GM21390 (cell line): Measurements from ENCODE around the gene CENPL.

Source experiments
- ATAC-seq: cut with Tn5 transposase; IDR thresholded peaks from one replicate; pipeline ENCODE4 v1.9.1; 2021; ENCODE audit not compliant: unreplicated experiment

The CENPL gene

DNA sequence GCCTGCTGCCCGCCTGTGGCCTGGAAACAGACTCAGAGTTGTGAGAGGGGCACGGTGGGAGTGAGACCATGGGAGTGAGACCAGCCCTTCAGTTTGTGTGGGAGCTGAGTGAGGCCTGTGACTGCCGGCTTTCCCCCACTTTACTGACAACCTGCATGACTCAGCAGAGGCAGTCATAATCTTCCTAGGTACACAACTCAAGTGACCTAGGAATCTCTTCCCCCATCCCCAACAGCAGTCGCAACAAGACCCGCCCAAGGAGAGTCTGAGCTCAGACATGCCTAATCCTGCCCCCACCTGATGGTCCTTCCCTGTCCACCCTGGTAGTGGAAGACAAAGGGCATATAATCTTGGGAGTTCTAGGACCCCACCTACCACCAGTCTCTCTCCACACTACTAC, 65.7 kb downstream of the CENPL start:
- ATAC-seq = no peak

DNA sequence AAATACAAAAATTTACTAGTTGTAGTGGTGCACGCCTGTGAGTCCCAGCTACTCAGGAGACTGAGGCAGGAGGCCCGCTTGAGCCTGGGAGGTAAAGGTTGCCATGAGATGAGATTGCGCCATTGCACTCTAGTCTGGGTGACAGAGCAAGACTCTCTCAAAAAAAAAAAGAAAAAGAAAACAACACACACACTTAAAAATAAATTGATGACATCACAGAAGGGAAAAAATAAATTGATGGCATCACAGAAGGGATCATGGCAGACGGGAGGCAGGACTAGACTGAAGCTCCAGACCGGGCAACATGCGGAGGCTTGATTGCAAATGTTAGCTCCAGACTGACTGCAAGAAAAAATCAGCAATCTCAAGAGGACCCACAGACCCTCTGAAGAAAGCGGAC, 66.6 kb downstream of the CENPL start:
- no peak for ATAC-seq

DNA sequence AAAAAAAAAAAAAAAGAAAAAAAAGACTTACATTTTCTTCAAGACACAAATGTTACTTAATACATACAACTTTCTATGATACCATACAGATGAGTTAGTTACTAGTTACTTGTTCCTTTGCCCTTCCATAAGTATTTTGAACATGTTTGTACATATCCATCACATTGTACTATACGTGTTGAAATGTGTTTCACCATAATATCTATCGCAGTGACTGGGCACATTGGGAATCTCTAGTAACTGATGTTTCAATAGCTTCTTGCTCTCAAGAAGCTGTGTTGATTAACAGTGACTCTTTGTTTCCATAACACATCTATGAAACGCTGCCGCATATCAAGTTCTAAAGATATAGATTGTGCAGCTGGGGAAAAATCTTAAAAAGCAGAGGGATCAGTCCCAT, 67.0 kb downstream of the CENPL start:
- no peak for ATAC-seq

DNA sequence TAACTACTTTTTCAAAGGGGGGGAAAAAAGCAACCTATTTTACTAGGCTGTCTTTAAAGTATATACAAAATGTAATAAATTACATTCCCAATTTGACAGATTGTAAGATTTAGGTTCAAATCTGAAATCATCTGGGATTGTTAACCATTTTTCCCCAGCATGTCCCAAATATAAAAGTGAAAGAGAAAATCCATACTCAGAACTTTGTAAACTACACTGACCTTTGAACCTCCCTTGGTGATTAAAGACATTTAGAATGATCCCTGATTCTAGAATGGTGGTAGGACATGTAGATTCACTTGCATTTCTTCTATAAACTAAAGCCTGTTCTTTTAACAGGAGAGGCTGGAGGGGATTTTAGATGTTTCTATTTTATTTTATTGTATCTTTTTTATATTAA, 70.9 kb downstream of the CENPL start:
- no peak for ATAC-seq
